GM21529 (cell line): Measurements from ENCODE around the gene FRMD8.

Experiments used
- ATAC-seq: cut with Tn5 transposase; IDR thresholded peaks from one replicate; pipeline ENCODE4 v1.9.1; 2021; ENCODE audit not compliant: unreplicated experiment

FRMD8 gene

GRCh38 chr11:65375012-65375411 is 11.4 kb upstream of the FRMD8 start:
- no peak for ATAC-seq

GRCh38 chr11:65376138-65376713 is 10.2 kb upstream of the FRMD8 start:
- no peak for ATAC-seq

- ATAC-seq: no peak
Measured at GRCh38 chr11:65377036-65377435, 9.4 kb upstream of the FRMD8 start.

DNA sequence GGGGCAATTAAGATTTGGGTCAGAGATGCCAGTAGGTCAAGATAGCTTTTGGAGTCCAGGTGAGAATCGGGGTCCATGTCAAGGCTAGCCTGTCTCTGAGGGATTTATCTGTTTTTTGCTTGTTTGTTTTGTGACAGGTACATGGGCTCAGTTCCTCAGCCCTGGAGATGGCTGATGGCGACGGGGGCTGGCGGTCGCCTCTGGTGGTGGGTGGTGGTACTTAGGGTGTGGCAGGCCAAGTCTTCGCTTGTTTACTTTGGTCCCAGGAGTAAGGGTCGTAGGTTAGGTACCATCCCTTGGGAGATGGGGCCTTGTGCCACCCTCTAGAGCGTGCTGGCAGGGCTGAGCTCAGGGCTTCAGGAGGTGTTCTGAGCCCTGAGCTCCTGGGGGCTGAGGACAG is 8.7 kb upstream of the FRMD8 start:
- ATAC-seq: no peak

- ATAC-seq: no peak
Measured at GRCh38 chr11:65378208-65378927, 8.1 kb upstream of the FRMD8 start.

GRCh38 chr11:65378928-65379638 is 7.4 kb upstream of the FRMD8 start:
- no peak for ATAC-seq

GRCh38 chr11:65379698-65380459 is 6.6 kb upstream of the FRMD8 start:
- no peak for ATAC-seq

GRCh38 chr11:65380460-65381119 is 5.8 kb upstream of the FRMD8 start:
- no peak for ATAC-seq

DNA sequence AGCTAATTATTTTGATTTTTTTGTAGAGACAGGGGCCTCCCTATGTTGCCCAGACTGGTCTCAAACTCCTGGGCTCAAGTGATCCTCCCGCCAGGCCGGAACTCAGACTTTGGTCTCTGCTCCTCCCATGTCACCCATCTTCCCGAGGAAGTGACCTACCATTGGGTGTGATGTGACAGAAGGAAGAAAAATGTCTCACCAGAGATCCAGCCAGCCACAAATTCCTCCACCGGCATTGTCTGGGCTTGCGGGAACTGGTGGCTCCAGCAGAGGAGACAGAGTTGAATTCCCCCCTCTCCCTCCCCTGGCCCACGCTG is 4.8 kb upstream of the FRMD8 start:
- no peak for ATAC-seq

- peak; percentile 66 for ATAC-seq
Measured at GRCh38 chr11:65382033-65382803, 4.2 kb upstream of the FRMD8 start, which contains the start of gene SLC25A45. Gene SLC25A45 (minus strand): TSS chr11:65382646. CDS start chr11:65381951, 695 bp downstream.

DNA sequence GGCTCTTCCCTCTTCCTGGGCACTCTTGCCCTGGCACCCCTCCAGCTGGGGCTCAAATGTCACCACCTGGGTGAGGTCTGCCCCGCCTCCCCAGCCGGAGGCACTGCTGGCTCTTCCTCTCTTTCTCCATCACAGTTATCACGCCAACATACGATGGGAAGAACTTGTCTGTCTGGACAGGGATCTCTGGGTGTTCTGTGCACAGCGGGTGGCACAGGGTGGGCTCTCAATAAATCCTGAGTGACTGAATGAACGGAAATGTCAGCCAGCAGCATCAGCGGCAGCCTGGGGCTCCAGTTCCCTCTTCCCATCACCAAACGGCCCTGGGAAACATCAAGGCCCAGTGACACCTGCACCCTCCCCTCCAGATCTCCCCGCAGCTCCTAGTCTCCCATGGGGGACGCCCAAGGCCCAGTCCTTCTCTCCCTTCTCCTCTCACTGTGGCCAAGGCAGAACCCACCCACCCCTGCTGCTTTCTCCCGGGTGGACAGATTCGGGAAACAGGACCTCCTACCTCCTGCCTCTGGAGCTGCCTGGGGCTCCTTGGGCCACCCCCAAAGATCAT is 3.6 kb upstream of the FRMD8 start:
- no peak for ATAC-seq

DNA sequence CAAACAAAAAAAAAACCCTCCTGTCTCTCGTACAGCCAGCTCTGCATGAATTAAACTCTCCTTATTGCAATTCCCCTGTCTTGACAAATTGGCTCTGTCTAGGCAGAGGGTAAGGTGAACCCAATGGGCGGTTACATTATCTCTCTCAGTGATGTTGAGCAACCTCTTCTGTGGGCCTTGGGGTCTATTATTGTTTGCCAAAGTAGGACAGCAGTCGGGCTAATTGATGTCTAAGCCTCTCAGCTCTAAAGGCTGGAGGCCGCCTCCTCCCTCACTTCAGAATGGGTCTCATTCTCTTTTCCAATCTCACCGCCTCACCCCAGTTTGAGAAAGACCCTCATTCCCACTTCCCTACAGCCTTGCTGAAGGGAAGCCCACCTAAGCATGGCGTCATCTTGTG is 2.7 kb upstream of the FRMD8 start:
- no peak for ATAC-seq

DNA sequence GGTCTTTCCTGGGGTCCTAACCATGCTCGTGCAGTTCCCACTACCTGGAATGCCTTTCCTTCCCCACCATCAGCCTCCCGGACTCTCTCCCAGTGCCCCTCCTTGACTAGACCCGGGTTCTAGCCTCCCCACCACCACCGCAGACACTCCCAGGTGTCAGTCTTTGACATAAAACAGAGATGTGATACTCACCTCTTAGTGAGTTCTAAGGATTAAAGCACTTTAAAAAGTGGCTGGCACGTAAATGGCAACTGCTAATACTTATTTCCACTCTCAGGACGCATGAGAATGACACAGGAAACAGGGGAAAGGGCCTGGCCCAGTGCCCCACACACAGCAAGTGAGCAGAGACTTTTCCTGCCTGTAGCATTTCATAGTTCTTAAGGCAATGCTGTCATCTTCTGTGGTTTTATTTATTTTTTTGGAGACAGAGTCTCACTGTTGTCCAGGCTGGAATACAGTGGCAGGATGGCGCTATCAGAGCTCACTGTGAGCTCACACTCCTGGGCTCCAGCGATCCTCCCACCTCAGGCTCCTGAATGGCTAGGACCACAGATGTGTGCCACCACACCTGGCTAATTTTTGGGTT is 2.0 kb upstream of the FRMD8 start:
- ATAC-seq: no peak

GRCh38 chr11:65388731-65389130 is 2.3 kb downstream of the FRMD8 start:
- ATAC-seq: no peak

DNA sequence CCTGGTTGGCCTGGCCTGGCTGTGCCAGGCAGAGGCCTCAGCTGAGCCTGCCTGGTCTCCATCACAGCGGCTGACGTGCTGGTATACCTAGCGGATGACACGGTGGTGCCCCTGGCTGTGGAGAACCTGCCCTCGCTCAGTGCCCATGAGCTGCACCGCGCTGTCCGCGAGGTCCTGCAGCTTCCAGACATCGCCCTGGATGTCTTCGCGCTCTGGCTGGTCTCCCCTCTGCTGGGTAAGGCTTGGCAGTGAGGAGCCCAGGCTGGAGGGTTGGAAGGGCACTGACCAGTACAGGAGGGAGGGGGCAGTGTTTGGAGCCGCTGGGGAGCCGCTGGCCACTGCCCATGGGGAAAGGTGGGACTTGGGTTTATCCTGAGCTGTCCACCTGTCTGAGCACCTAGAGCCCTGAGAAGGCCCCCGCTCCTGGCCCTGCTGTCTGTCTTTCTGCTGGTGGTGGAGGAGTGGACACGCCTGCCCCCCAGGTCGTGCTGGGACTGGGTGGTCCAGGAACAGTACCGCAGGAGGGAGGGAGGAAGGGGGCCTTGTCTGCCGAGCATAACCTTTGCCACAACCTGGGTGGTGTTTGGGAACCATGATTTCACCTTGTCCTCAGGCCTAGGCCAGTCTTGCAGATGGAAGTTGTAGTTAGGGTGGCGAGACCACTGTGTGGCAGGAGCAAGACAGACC is 3.0 kb downstream of the FRMD8 start:
- ATAC-seq: no peak

- ATAC-seq: no peak
Measured at GRCh38 chr11:65390099-65390941, 3.9 kb downstream of the FRMD8 start.

DNA sequence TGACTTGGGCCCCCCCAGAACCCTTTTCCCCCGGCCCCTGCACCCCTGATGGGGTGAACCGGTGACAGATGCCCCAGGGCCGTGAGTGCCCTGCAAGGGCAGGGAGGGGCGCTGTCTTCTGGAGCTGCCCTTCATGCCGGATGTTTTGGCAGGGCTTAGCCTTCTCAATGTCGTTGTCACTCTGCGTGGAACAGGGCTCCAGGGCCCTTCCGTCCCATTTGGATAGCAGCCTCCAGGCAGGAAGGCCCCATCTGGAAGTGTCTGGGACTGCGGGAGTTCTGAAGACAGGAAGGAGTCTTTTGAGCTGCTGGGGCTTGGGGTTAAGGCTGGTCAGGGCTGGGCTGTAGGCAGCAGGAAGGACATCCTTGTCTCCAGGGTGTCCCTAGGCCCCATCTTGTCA is 4.6 kb downstream of the FRMD8 start:
- ATAC-seq: no peak

DNA sequence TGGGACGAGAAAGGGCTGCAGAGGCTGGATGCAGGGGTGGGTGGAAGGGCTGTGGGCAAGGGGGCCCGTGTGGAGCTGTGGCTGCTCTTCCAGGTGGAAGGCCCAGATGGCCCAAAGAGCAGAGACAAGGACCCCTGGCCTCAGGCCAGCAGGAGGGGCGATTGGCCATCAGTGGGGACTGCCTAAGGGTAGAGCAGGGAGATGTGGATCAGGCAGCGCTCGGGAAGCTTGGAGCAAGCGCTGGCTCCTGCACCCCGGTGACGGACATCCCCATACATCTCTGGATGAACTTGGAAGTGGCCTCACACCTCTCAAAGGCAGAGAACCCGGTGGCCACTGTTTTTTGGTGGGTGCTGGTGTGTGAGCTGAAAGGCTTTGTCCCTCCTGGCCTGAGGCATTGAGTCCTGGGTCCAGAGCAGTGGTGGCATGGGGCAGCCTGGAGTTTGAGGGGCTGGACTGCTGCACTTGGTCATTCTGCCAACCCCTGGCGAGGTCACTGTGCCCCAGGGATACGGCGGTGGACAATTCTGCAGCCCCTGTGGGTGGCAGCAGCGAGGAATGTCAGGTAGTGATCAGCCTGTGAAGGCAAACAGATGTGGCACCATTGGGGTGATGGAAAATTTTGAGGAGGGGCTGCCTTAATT is 5.9 kb downstream of the FRMD8 start:
- no peak for ATAC-seq
